Activated CD8-positive, alpha-beta memory T cell treated with anti-CD3 and anti-CD28 coated beads for 36 hours (primary cell): ENCODE results near the gene FGF2. TPM values are rescaled to one million over a fixed set of nuclear protein-coding genes. Genes with fewer than 3 reads are reported as not detected.
"Not testable (repeated sequence)": the region's sequence is repeated elsewhere in the genome, so short reads cannot be mapped to it uniquely, and the experiment has no call there.

Experiments
- CTCF ChIA-PET: fragments of 350-600 bp; sonication (Branson Sonifier 250); formaldehyde crosslinking; loops from one replicate; lab custom pipeline; 2021; ENCODE audit warnings: antibody characterized with exemption; lab: Charles Lee
- POLR2A ChIA-PET: fragments of 350-600 bp; sonication (Branson Sonifier 250); formaldehyde crosslinking; loops from one replicate; lab custom pipeline; 2021; ENCODE audit warnings: antibody characterized with exemption; lab: Charles Lee
- total RNA-seq, 2 experiments: library from RNA; stranded (reverse); gene quantifications; one replicate each; pipeline ENCODE4 v1.2.3, GENCODE V29; 2021

FGF2 gene
- total RNA-seq, 2 experiments from 2014 or later = 1.3 to 1.6 TPM

DNA sequence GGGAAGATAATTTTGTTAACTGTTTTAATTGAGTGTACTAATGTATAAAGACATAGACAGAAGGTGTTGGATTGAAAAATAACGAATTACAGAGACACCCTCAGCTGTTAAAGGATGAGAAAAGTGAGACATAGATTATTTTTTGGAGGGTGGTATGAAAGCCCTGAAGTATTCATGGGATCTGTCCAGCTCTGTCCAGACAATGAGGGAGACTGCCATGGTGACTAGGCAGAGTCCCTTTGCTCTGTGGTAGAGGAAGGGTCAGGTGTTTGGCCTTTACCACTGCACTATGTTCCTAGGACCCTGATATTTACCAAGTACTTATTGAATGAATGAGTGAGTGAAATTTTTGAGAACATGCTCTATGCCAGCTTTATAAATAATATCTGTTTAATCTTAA is 11.4 kb downstream of the FGF2 start:
- POLR2A ChIA-PET = no interaction called here

DNA sequence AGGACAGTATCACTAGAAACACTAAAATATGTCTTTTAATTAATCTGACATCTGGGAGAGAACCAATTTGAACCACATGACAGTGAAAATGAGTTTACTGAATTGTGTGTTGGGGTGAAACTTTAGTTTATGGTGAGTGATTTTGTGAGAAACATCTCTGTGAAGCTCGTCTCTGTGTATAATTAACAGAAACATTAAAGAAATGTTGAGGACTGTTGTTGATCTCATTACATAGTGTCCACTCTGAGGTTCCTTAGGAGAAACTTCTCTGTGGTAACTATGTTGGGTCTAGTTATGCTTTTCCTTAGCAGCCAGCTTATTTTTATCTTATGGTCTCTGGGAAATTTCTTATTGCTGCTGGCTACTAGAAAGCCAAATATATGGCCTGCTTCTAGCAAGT is 15.8 kb downstream of the FGF2 start:
- CTCF ChIA-PET = no interaction called here
- POLR2A ChIA-PET = no interaction called here

More for the DNA sequence above, 11.4 kb downstream of the FGF2 start:
- CTCF ChIA-PET = no interaction called here

DNA sequence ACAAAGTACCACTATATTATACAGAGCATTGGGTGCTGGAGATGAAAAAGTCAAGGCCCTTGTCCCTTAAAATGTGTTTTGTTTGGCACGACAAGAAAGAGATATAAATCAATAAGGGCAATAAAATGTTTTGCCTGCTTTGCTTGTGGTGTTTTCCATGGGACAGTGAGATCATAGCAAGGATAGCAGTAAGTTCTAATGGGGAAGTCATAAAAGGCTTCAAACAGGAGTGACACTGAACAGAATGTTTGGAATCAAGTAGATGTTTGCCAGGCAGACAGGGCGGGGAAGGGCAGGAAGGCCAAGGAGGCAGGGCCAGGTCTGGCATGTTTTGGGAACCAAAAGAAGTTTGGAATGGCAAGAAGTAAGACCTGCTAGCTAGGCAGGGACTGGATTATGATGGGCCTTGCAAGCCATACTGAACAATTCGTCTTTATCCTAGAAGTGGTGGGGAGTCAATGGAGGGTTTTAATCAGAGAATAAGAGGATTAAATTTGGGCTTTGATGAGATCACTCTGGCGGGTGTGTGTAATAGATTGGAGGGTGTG is 16.4 kb downstream of the FGF2 start:
- CTCF ChIA-PET = no interaction called here
- POLR2A ChIA-PET = no interaction called here

DNA sequence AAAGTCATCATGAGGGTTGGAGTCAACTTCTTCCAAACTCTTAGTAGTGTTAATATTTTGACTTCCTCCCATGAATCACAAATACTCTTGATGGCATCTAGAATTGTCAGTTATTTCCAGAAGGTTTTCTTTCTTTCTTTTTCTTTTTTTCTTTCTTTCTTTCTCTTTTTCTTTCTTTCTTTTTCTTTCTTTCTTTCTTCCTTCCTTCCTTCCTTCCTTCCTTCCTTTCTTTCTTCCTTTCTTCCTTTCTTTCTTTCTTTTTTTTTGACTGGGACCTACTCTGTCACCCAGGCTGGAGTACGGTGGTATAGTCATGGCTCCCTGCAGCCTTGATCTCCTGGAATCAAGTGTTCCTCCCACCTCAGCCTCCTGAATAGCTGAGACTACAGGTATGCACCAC is 17.8 kb downstream of the FGF2 start:
- POLR2A ChIA-PET, CTCF ChIA-PET: not testable (repeated sequence)

DNA sequence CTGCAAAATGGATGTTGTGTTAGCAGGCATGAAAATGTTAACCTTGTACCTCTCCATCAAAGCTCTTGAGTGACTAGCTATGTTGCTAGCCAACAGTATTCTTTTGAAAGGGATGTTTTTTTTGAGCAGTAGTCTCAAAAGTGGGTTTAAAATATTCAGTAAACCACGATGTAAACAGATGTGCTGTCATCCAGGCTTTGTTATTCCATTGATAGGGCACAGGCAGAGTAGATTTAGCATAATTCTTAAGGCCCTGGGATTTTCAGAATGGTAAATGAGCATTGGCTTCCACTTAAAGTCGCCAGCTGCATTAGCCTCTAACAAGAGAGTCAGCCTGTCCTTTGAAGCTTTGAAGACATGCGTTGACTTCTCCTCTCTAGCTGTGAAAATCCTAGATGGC is 18.4 kb downstream of the FGF2 start:
- CTCF ChIA-PET = no interaction called here
- POLR2A ChIA-PET = no interaction called here

DNA sequence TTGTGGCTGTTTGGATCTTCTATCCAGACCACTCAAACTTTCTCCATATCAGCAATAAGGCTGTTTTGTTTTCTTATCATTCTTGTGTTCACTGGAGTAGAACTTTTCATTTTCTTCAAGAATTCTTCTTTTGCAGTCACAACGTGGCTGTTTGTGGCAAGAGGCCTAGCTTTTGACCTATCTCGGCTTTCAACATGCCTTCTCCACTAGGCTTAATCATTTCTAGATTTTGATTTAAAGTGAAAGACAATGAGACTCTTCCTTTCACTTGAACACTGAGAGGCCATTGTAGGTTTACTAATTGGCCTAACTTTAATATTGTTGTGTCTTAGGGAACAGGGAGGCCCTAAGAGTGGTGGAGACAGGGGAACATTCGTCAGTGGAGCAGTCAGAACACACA is 19.1 kb downstream of the FGF2 start:
- ChIA-PET CTCF (no interaction called here), POLR2A (no interaction called here)

DNA sequence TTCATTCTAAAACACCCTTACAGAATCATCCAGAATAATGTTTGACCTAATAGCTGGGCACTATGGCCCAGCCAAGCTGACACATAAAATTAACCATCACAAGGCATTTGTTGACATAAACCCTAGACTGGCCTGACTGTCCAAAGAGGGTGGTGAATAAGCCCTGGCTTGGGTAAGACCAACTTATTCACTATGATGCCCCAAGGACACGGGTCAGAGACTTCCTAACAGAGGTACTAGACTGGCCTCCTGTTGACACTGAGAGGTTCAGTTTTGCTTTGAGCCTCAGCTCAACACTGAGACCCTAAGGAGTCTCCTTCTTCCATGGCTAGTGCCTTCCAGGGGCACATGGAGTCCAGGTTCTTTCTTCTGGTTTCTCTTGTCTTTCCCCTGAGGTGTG is 21.3 kb downstream of the FGF2 start:
- ChIA-PET POLR2A (no interaction called here), CTCF (no interaction called here)

DNA sequence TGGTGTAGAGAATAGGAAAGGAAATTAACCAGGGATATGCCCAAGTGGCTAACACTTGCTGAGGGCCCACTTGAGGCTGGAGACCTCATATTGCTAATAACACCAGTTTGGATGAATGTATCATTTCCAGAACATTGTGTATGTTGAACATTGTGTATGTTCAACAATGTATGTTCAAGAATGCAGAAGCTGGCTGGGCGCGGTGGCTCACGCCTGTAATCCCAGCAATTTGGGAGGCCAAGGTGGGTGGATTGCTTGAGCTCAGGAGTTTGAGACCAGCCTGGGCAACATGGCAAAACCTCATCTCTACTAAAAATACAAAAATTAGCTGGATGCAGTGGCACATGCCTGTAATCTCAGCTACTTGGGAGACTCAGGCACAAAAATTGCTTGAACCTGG is 23.2 kb downstream of the FGF2 start:
- POLR2A ChIA-PET, CTCF ChIA-PET: not testable (repeated sequence)

DNA sequence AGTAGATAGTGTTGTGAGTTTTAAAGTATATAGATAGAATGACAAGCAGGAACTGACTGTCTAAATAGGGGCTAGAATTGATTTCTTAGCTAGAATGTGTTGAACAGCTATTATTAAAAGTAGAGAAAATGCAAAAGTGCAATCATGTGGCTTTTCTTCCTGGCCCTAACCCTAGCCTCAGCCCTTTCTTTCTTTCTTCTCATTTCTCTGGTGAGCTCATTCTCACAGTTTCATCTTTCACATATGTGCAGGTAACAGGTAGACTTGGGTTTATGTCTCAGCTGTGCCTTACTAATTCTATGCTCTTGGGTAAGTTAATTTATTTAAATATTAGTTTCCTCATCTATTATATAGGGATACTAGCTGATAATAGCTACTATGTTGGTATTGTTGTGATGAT is 24.9 kb downstream of the FGF2 start:
- CTCF ChIA-PET = no interaction called here

DNA sequence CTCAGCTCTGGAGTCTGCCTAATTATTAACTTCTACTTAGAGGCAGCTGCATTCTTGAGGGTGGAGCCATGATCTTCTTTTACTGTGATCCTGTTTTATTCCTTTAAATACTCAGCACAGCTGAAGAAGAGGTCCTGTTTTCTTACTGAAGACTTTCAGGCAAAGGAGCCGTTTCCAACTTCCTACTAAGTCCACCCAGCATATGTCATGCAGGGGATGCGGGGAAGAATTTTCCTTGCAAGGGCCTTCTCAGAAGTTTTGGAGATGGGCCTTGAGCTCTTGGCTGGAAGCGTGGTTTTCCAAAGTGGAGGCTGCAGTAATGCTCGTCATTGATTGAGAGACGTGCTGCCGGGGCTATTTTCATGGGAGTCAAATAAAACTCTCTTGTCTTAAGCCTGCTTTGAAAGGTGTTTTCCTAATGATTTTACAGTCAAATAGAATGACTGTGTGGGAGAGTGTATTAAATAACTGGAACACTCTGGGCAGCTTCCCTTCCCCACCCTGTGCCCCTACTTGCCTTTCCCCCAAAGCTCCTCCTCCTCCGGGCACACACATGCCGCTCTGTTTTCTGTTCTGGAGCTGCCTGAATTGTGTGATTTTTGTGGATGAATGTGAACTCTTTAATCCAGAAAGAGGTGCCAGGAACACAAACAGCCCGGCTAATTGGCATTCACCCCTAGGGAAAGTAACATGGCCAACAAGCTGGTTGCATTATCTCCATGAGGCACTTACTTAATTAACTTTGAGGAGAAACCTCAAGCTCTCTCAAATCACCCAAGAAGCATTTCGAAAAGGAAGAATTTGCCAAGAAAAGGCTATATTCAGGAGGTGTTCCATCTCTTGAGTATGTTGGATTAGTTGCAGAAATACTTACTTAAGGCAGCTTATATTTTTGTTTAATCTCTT is 28.1 kb downstream of the FGF2 start:
- ChIA-PET POLR2A (no interaction called here), CTCF (no interaction called here)

More for the DNA sequence above, 24.9 kb downstream of the FGF2 start:
- POLR2A ChIA-PET = no interaction called here

DNA sequence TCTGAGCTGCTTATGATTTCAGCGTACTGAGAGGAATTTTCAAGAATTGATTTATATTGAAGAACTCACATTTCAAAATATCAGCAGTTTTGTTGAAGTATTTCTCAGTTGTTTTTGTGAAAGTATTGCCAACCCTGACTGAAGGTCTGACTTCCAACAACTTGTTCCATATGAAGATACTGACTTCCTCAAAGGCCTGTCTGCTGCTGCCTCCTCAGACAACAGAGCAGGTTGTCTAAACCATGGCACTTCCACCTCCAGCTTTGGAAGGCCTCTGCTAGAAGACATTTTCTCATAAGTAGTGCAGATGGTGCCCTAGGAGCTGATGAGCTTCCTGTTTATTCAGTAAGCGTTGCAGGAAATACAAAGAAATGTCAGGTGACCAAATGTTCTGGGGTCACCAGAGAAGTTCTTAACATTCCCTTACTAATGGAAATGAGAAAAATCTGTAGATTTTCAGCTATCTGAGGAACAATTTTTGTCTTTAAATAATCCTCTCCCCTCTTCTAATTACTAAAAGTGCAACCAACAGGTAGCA is 28.8 kb downstream of the FGF2 start:
- ChIA-PET CTCF (no interaction called here), POLR2A (no interaction called here)

DNA sequence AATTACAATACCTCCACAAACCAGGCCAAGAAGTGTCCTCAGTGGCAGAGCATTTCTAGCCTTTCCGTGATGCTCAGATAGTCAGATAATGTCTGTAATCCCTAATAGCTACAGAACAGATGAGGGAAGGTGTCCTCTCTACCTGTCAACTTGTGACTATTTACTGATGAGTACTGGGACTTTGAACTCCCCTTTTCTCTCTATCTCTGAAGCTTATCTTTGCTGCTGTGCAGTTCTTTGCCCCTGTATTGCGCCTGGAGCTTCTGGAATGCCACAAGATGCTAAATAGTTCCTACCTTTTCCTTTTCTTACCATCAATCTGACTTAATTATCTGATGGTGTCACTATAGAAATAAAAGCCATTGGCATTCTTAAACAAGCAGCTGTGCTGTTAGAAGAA is 30.5 kb downstream of the FGF2 start:
- ChIA-PET CTCF (no interaction called here), POLR2A (no interaction called here)

DNA sequence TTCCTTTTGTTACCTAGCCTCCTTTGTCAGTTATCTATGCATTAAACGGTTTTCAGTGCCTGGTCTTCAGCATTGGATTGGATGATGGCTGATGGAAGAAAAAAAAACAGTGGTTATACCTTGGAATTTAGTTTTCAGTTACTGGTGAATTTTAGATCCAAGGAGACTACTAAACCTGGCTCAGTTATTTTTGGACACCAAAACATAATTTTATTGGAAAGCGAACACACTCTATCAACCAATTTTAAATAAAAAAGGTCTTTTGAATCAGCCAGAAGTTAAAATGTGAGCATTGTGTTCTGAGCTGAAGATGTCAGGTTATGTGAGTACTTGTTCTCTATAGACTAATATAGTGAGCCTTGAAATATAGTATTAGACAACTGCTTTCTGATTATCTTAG is 32.1 kb downstream of the FGF2 start:
- POLR2A ChIA-PET = no interaction called here
- CTCF ChIA-PET = no interaction called here

DNA sequence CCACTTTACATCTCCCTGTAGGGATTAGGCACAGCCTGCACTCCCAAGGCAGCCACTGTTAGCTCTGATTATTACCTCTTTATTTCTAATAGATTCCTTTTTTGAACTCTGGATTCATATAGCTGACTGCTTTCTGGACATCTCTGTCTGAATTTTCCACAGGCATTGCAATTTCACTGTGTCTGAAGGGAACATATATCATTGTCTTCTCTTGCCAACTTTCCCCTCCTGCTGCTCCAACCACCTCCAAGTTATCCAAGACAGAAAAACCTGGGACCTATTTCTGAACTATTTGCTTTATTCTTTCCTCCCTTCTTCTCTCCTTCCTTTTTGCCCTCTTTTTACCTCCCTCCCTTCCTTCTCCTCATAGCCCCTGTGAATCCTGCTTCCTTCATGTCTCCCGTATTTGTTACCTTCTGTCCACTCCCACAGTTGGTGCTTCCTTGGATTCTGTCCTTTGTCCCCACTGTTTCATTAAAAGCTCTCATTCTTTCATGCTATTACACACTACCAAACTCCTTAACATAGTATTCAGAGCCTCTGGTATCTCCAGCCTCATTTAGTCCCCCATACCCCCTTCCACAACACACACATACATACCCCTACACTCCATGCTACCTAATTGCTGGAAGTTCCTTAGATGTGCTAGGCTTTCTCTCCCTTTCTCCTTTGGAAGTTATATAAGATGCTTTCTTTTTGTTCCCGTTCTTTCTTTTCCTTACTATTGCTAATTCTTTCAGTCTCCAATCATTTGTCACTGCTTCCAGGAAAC is 34.7 kb downstream of the FGF2 start:
- CTCF ChIA-PET = no interaction called here

DNA sequence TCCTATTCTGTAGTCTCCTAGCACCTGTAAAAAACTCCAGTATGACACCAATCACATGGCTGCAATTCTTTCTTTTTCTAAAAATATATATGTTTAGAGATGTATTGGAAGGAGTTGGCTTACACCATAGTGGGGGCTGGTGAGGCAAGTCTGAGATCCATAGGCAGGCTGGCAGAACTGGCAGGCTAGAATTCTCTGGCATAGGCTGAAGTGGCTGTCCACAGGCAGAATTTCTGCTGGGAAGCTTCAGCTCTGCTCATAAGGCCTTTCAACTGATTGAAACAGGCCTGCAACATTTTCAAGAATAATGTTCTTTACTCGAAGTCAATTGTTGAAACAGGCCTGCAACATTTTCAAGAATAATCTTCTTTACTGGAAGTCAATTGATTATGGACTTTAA is 37.0 kb downstream of the FGF2 start:
- ChIA-PET POLR2A (no interaction called here), CTCF (no interaction called here)

More for the DNA sequence above, 34.7 kb downstream of the FGF2 start:
- POLR2A ChIA-PET = no interaction called here

DNA sequence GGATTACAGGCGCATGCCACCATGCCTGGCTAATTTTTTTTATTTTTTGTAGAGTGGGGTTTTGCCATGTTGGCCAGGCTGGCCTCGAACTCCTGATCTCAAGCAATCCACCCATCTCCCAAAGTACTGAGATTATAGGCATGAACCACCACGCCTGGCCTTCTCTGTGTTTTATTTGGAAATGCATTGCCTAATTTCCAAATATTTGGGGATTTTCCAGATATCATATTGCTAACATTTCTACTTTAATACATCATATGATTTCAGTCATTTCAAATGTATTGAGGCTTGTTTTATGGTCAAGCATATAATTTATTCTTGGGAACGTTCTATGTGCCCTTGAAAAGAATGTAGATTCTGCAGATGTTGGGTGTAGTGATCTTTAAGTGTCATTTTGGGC is 38.8 kb downstream of the FGF2 start:
- ChIA-PET CTCF (no interaction called here), POLR2A (no interaction called here)

DNA sequence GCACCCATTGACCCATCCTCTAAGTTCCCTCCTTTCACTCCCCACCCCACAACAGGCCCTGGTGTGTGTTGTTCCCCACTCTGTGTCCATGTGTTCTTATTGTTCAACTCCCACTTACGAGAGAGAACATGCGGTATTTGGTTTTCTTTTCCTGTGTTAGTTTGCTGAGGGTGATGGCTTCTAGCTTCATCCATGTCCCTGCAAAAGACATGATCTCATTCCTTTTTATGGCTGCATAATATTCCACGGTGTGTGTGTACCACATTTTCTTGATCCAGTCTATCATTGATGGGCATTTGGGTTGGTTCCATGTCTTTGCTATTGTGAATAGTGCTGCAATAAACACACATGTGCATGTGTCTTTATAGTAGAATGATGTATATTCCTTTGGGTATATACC is 41.6 kb downstream of the FGF2 start:
- POLR2A ChIA-PET, CTCF ChIA-PET: not testable (repeated sequence)

DNA sequence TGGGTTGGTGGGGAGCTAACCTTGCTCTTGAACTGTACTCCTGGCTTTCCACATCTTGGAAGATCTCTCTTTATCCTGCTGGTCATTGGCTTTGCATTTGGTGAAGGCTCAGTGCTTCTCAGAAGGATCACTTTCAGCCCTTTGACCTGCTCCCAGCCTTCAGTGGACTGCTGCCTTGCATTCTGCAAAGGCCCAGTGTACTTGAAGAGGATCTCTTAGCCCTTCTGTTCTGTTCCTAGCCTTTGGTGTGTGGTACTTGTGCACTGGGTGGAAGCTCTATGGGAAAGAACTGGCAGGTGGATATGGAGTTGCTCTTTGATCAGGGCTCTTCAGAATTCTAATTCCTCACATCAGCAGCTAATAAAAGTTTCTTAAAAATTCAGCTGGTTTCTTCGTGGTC is 46.5 kb downstream of the FGF2 start:
- POLR2A ChIA-PET = no interaction called here

DNA sequence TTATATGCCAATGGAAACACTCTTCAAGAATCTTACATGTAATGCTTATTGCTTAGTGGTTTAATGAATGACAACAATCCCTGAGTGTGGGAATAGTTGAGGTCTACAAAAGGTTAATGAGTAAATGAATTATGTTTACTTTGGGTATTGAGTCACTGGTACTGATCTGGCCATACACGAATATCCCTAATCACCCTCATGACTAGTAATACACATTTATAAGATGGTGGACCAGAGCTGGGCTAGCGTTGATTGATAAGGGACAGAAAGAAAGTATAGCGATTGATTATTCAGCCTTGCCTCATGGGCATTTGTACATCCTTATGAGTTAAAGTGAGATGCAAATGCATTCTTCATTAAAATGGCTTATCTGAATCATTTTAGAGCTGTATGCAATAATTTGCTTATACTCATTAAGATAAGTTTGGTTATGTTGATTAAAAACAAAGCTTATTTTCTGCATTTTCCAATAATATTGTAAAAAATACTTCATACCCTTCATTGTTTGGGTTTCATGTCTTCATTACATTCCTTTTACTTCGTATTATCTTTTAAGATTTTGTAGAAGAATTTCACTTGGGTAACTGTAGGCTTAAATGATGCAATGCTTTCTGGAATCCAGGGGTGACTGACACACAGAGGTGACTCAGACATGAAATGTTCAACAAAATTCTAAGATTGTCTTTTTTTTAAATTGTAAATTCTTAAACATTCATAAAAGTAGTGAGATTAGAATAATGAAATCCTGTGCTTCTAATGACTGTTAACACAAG is 47.4 kb downstream of the FGF2 start:
- CTCF ChIA-PET = interaction anchor here (0.8 kb wide), 1 partner anchor 13 kb away, joined by 3 read pairs; no protein-coding TSS in a partner anchor
- POLR2A ChIA-PET = no interaction called here

More for the DNA sequence above, 46.5 kb downstream of the FGF2 start:
- CTCF ChIA-PET = no interaction called here
